ES-I3 (cell line): ENCODE measurements around the gene CPED1.
"Not testable (repeated sequence)": the region's sequence is repeated elsewhere in the genome, so short reads cannot be mapped to it uniquely, and the experiment has no call there.

Source experiments
- H3K36me3 ChIP-seq: 2 replicates; pipeline ENCODE4 v1.6.1; 2013; ENCODE audit warnings: mild to moderate bottlenecking, low read length, control low read depth, moderate library complexity; ENCODE audit not compliant: insufficient read depth
- H3K4me1 ChIP-seq: 2 replicates; pipeline ENCODE4 v1.6.1; 2013; ENCODE audit warnings: mild to moderate bottlenecking, control low read depth, low read length; ENCODE audit not compliant: insufficient read depth
- H3K9ac ChIP-seq: 2 replicates; pipeline ENCODE4 v1.6.1; 2013; ENCODE audit warnings: low read depth, mild to moderate bottlenecking, low read length, moderate library complexity
- H3K9me3 ChIP-seq: 2 replicates; pipeline ENCODE4 v1.6.1; 2013; ENCODE audit warnings: mild to moderate bottlenecking, low read length, moderate library complexity; ENCODE audit not compliant: control insufficient read depth, insufficient read depth

Gene CPED1

DNA sequence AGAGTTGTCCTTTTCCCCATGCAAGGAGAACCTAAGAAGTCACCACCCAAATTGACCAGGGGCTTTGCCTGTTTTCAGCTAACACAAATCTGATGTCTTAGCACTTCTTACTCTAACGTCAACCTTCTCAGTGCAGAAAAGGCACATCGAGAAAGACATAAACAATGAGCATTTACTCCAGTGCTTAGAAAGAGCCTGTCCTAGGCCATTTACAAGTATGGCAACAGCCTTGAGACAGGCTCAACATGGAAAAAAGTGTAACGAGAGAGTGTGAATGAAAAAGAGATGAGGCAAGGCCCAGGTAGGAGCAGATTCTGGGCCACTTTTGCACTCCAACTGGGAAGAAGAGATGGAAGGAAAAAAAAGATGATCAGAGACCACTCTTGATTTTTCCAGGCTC, 54.4 kb downstream of the CPED1 start:
- H3K4me1 ChIP-seq, result no peaks in the 10 kb centered on the region
- H3K9me3 ChIP-seq, result no peaks in the 10 kb centered on the region
- H3K36me3 ChIP-seq, result no peaks in the 10 kb centered on the region
- no peak overlapping the region for H3K9ac ChIP-seq

- no peak overlapping the region for H3K9ac ChIP-seq
- H3K36me3 ChIP-seq, result no peaks in the 10 kb centered on the region
- no peaks in the 10 kb centered on the region for H3K9me3 ChIP-seq
- no peaks in the 10 kb centered on the region for H3K4me1 ChIP-seq
Observed at GRCh38 chr7:121043314-121044234, 55.1 kb downstream of the CPED1 start.

GRCh38 chr7:121045090-121045489, 56.6 kb downstream of the CPED1 start:
- Histone ChIP-seq H3K4me1 (peaks cover 7% of the 10 kb centered on the region; the same call in 1 of the 2 replicates), H3K36me3 (no peaks in the 10 kb centered on the region), H3K9me3 (no peaks in the 10 kb centered on the region), H3K9ac (no peak overlapping the region)

DNA sequence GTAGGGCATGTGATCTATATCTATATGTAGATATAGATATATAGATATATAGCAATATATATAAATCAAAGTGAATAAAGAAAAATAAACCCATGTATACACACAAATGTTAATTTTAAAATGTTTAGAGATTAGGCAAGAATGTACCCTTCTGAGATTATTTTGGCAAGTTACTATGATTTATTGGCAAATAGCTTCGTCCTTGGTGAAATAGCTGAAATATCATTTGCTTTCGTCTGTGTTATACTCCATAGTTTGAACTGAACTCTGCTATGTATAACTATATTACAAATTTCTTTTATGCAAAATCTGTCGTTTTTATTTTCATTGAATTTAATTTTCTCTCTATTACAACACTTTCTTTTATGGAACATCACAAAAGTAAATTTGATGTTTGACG, 57.5 kb downstream of the CPED1 start:
- Histone ChIP-seq H3K36me3 (no peaks in the 10 kb centered on the region), H3K4me1 (peaks cover 8% of the 10 kb centered on the region; the same call in 1 of the 2 replicates), H3K9me3 (no peaks in the 10 kb centered on the region), H3K9ac (no peak overlapping the region)

GRCh38 chr7:121046893-121047468, 58.5 kb downstream of the CPED1 start:
- Histone ChIP-seq H3K9ac (no peak overlapping the region), H3K4me1 (peaks cover 8% of the 10 kb centered on the region; the same call in 1 of the 2 replicates), H3K9me3 (no peaks in the 10 kb centered on the region), H3K36me3 (no peaks in the 10 kb centered on the region)

GRCh38 chr7:121048195-121048594, 59.7 kb downstream of the CPED1 start:
- Histone ChIP-seq H3K9me3 (no peaks in the 10 kb centered on the region), H3K36me3 (no peaks in the 10 kb centered on the region), H3K4me1 (peaks cover 8% of the 10 kb centered on the region; the same call in 1 of the 2 replicates), H3K9ac (no peak overlapping the region)

DNA sequence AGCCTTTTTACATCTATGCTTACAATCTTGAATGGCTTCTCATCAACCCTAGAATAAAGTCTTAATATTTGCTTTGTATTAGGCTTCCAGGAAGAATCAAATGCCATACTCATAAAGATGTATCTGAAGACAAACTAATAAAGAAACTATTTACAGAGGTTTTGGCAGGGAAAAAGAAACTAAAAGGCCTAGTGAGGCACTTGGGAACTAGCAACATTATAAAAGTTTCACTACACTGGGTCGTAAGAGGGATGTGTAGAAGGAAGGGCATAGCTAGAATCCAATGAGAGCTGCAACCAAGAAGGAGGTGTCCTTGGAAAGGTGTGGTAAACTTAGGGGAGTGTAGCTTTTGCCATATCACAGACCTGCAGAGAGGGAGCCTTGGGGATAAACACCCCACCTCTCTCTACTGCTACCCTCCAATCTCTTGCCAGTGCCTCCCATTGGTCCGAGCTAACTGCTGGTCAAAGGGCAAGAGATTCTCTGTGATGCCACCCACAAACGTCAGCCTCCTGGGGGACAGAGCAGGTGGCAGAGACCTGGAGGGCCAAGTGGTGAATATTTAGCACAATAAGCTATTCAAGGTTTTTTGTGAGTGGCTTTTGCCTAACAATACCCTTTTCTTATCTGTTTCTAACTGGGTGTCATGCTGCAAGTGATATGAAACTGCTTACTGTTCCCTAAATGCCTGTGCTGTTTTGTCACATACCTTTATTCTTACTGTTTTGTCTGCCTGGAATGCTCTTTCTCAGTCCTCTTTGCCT, 60.7 kb downstream of the CPED1 start:
- peaks cover 8% of the 10 kb centered on the region; the same call in 1 of the 2 replicates for H3K4me1 ChIP-seq
- no peaks in the 10 kb centered on the region for H3K9me3 ChIP-seq
- no peaks in the 10 kb centered on the region for H3K36me3 ChIP-seq
- H3K9ac ChIP-seq, result no peak overlapping the region

GRCh38 chr7:121049897-121050296, 61.4 kb downstream of the CPED1 start:
- Histone ChIP-seq H3K9ac (no peak overlapping the region), H3K9me3 (no peaks in the 10 kb centered on the region), H3K36me3 (no peaks in the 10 kb centered on the region), H3K4me1 (peaks cover 8% of the 10 kb centered on the region; the same call in 1 of the 2 replicates)

DNA sequence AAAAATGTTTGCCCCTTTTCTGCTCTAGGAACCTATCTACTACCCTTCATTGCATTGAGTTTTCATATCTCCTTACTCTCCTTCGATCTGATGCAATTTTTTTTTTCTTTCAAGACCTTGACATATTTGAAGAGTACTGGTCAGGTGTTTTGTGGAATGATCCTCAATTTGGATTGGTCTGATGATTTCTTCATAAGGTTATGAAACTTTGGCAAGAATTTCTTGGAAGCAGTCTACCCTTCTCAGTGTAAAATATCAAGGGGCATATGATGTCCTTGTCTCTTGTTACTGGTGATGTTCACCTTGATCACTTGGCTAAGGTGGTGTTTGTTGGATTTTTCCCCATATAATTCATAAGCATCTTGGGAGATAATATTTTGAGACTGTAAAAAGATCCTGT, 64.7 kb downstream of the CPED1 start:
- Histone ChIP-seq H3K9me3 (no peaks in the 10 kb centered on the region), H3K9ac (no peak overlapping the region), H3K4me1 (peaks cover 8% of the 10 kb centered on the region; the same call in 1 of the 2 replicates), H3K36me3 (no peaks in the 10 kb centered on the region)

GRCh38 chr7:121054925-121055324, 66.4 kb downstream of the CPED1 start:
- H3K9ac ChIP-seq, result no peak overlapping the region
- H3K36me3 ChIP-seq, result no peaks in the 10 kb centered on the region
- H3K4me1 ChIP-seq, result peaks cover 2% of the 10 kb centered on the region; the same call in 1 of the 2 replicates
- no peaks in the 10 kb centered on the region for H3K9me3 ChIP-seq

DNA sequence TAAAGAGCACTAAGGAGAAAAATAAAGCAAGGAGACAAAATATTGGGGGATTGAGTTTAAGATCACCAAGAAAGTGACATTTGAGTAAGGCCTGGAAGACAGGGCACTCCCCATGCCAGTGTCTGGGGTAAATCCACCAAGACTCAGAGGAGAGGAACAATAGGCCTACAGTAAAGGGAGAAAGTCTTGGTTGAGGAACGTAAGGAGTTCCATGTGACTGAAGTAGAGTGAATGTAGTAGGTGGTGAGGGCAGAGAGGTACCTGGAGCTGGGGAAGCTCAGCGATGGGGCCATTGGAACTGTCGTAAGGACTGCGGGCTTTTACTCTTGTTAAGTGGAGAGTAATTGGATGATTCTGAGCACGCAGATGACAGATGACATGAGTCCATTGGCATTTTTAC, 69.4 kb downstream of the CPED1 start:
- H3K9ac ChIP-seq, result no peak overlapping the region
- no peaks in the 10 kb centered on the region for H3K9me3 ChIP-seq
- no peaks in the 10 kb centered on the region for H3K4me1 ChIP-seq
- no peaks in the 10 kb centered on the region for H3K36me3 ChIP-seq

DNA sequence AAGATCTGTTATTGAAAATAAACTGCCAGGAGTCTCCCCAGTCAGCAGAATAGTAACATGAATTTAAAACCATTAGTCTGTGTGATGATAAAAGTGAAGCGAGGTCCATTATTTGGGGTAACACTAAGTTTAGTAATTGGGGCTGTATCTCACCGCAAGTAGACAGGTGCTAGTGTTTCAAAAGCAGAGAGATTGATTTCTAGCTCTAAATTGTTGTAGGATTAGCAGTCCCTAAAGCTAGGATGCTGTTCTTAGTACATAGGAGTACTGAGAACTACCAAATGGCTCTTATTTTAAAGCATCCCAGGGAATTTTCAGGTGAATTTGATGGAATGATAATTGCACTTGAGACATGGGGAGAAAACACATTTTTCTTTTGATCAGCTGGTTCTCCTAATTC, 70.5 kb downstream of the CPED1 start:
- Histone ChIP-seq H3K4me1 (no peaks in the 10 kb centered on the region), H3K9me3 (no peaks in the 10 kb centered on the region), H3K9ac (no peak overlapping the region), H3K36me3 (no peaks in the 10 kb centered on the region)

- H3K4me1 ChIP-seq, H3K9ac ChIP-seq, H3K9me3 ChIP-seq, H3K36me3 ChIP-seq: not testable (repeated sequence)
Observed at GRCh38 chr7:121059979-121060509, 71.5 kb downstream of the CPED1 start.
